Caco-2 (cell line): ENCODE results near the gene C13orf42. TPM values are rescaled to one million over a fixed set of nuclear protein-coding genes. Genes with fewer than 3 reads are reported as not detected.
"Not testable (repeated sequence)": the region's sequence is repeated elsewhere in the genome, so short reads cannot be mapped to it uniquely, and the experiment has no call there.

Experiments
- BruUV-seq: library from RNA; stranded (reverse); fragments of 400-500 nt; replicated peaks from 2 replicates; lab custom pipeline; 2021; lab: Mats Ljungman, UMichigan
- CTCF ChIA-PET: fragments of 300-600 bp; sonication (Branson Sonifier 250); formaldehyde crosslinking; loops from one replicate; lab custom pipeline; 2022; ENCODE audit warnings: antibody characterized with exemption; lab: Charles Lee
- POLR2A ChIA-PET: fragments of 300-600 bp; sonication (Branson Sonifier 250); formaldehyde crosslinking; loops from one replicate; lab custom pipeline; 2022; ENCODE audit warnings: antibody characterized with exemption; lab: Charles Lee
- DNase-seq, 2 experiments: peaks; one replicate each; pipeline versions ENCODE4 v3.0.0 to v3.0.0-alpha.2; 2020 to 2022
- H3K27me3 ChIP-seq: replicated peaks from 2 replicates; pipeline ENCODE4 v1.6.0; 2011; ENCODE audit warnings: low read length; ENCODE audit not compliant: control insufficient read depth, insufficient read depth
- H3K36me3 ChIP-seq: 2 replicates; pipeline ENCODE4 v1.5.1; 2011; ENCODE audit warnings: low read length; ENCODE audit not compliant: control insufficient read depth, insufficient read depth
- H3K4me1 ChIP-seq: fragments of 250-450 bp; sonication (Bioruptor Pico); 2 replicates; pipeline ENCODE4 v1.5.1; 2020; ENCODE audit warnings: mild to moderate bottlenecking
- H3K4me3 ChIP-seq: 2 replicates; pipeline ENCODE4 v1.5.1; 2011; ENCODE audit warnings: low read depth, mild to moderate bottlenecking, control low read depth, low read length
- H3K9me3 ChIP-seq: fragments of 250-450 bp; sonication (Bioruptor Pico); 2 replicates; pipeline ENCODE4 v1.5.1; 2020; ENCODE audit warnings: mild to moderate bottlenecking, moderate library complexity
- H3K27ac Mint-ChIP-seq: one replicate; pipeline ENCODE4 v1.8.0; 2022; ENCODE audit warnings: mixed read lengths; ENCODE audit not compliant: unreplicated experiment
- H3K27me3 Mint-ChIP-seq: one replicate; pipeline ENCODE4 v1.8.0; 2022; ENCODE audit warnings: mixed read lengths; ENCODE audit not compliant: insufficient read depth, unreplicated experiment
- H3K36me3 Mint-ChIP-seq: one replicate; pipeline ENCODE4 v1.8.0; 2022; ENCODE audit warnings: mild to moderate bottlenecking, mixed read lengths; ENCODE audit not compliant: insufficient read depth, unreplicated experiment
- H3K4me1 Mint-ChIP-seq: one replicate; pipeline ENCODE4 v1.8.0; 2022; ENCODE audit warnings: low read depth, mixed read lengths; ENCODE audit not compliant: unreplicated experiment
- H3K4me3 Mint-ChIP-seq: one replicate; pipeline ENCODE4 v1.8.0; 2022; ENCODE audit warnings: mild to moderate bottlenecking, moderate library complexity, mixed read lengths; ENCODE audit not compliant: unreplicated experiment
- H3K9me3 Mint-ChIP-seq: one replicate; pipeline ENCODE4 v1.8.0; 2022; ENCODE audit warnings: mixed read lengths; ENCODE audit not compliant: unreplicated experiment
- CTCF ChIP-seq, 2 experiments: fragments of 200-600 bp in 1 of 2; IDR thresholded peaks; 1 replicate in 1 of 2; 2 replicates in 1 of 2; pipeline versions ENCODE4 v1.5.1 to v1.8.0; 2011 to 2022; ENCODE audit warnings: antibody characterized with exemption in 1 of 2, control low read depth in 1 of 2, inconsistent platforms in 1 of 2, low read depth in 1 of 2, low read length in 1 of 2, mild to moderate bottlenecking in 1 of 2, moderate library complexity in 1 of 2; ENCODE audit not compliant: insufficient read depth in 1 of 2, severe bottlenecking in 1 of 2, unreplicated experiment in 1 of 2
- intact Hi-C: fragments of 100-400 bp; cut with micrococcal nuclease; formaldehyde crosslinking; loops from one replicate; pipeline ENCODE4 v1.10.0; 2022; ENCODE audit not compliant: unreplicated experiment
- total RNA-seq: library from RNA; stranded (reverse); gene quantifications from 2 replicates; pipeline ENCODE4 v1.2.3, GENCODE V29; 2022

The C13orf42 gene
- total RNA-seq, 1 experiment from 2014 or later, result not detected

GRCh38 chr13:51083706-51084105 is 27.4 kb downstream of the C13orf42 start:
- Histone ChIP-seq H3K4me1 (0 out of 2 replicates have a peak, but pooled peaks cover 10% of the 10 kb centered on the region), H3K4me3 (no peak overlapping the region), H3K36me3 (no peaks in the 10 kb centered on the region), H3K27me3 (no peaks in the 10 kb centered on the region; the same call in 1 of the 2 replicates), H3K9me3 (no peaks in the 10 kb centered on the region; the same call in 1 of the 2 replicates)
- H3K36me3 Mint-ChIP-seq, result peaks cover 12% of the 10 kb centered on the region
- H3K4me1 Mint-ChIP-seq, result peaks cover 6% of the 10 kb centered on the region
- H3K27me3 Mint-ChIP-seq, result no peaks in the 10 kb centered on the region
- CTCF ChIA-PET, result no interaction called here
- no peak for DNase-seq
- H3K9me3 Mint-ChIP-seq, result peaks cover 5% of the 10 kb centered on the region
- TF ChIP-seq CTCF (IDR thresholded peaks at IDR 0.05; ENCODE audit: insufficient read depth in 1 of 2, low read depth in 1 of 2, low read length in 1 of 2, severe bottlenecking in 1 of 2, unreplicated experiment in 1 of 2), result no peak
- H3K4me3 Mint-ChIP-seq, result no peak overlapping the region
- H3K27ac Mint-ChIP-seq, result no peak overlapping the region
- POLR2A ChIA-PET, result no interaction called here
- BruUV-seq, result no TSS peak
- intact Hi-C loops, result no loop called here

GRCh38 chr13:51080478-51081065 is 30.5 kb downstream of the C13orf42 start:
- H3K27me3 Mint-ChIP-seq, H3K9me3 ChIP-seq, POLR2A ChIA-PET, CTCF ChIA-PET, H3K4me1 Mint-ChIP-seq, H3K27me3 ChIP-seq, intact Hi-C loops, H3K36me3 ChIP-seq, H3K4me1 ChIP-seq: not testable (repeated sequence)
- H3K27ac Mint-ChIP-seq, result peak overlapping the region; percentile 75
- H3K36me3 Mint-ChIP-seq, result peaks cover 12% of the 10 kb centered on the region
- peaks cover 20% of the 10 kb centered on the region for H3K9me3 Mint-ChIP-seq
- TSS peak; percentile 78 for BruUV-seq
- DNase-seq, result peak in 1 of 2 experiments; percentile 26
- peak overlapping the region; percentile 36 for H3K4me3 ChIP-seq
- H3K4me3 Mint-ChIP-seq, result peak overlapping the region; percentile 77

GRCh38 chr13:51071493-51071892 is 39.6 kb downstream of the C13orf42 start:
- no peak overlapping the region for H3K27ac Mint-ChIP-seq
- no peak for TF ChIP-seq CTCF (IDR thresholded peaks at IDR 0.05; ENCODE audit: insufficient read depth in 1 of 2, low read depth in 1 of 2, low read length in 1 of 2, severe bottlenecking in 1 of 2, unreplicated experiment in 1 of 2)
- Histone ChIP-seq H3K27me3 (no peaks in the 10 kb centered on the region), H3K36me3 (no peaks in the 10 kb centered on the region), H3K4me3 (no peak overlapping the region), H3K9me3 (no peaks in the 10 kb centered on the region; the same call in 1 of the 2 replicates), H3K4me1 (no peaks in the 10 kb centered on the region)
- H3K4me3 Mint-ChIP-seq, result no peak overlapping the region
- ChIA-PET POLR2A (no interaction called here), CTCF (interaction anchor here (1.2 kb wide), 1 partner anchor 65 kb away, joined by 3 read pairs; no protein-coding TSS in a partner anchor)
- H3K36me3 Mint-ChIP-seq, result no peaks in the 10 kb centered on the region
- BruUV-seq, result no TSS peak
- DNase-seq, result no peak
- intact Hi-C loops, result loop anchor here (2.0 to 5.0 kb wide), 4 partner anchors 27 to 989 kb away; no protein-coding TSS in a partner anchor
- H3K9me3 Mint-ChIP-seq, result peaks cover 15% of the 10 kb centered on the region
- H3K4me1 Mint-ChIP-seq, result no peaks in the 10 kb centered on the region
- no peaks in the 10 kb centered on the region for H3K27me3 Mint-ChIP-seq
